ENCODE data around the gene KRTAP3-1. TPM values are rescaled to one million over a fixed set of nuclear protein-coding genes. Genes with fewer than 3 reads are reported as not detected.

Gene KRTAP3-1
- total and polyA plus RNA-seq, 10 of the 15 experiments (the other 5 are each of a cell fraction or from before 2014, with no cell fraction given) = not detected

- DNase-seq (ENCODE audit: low read depth, low spot score) (no peak), ATAC-seq (no peak), FAIRE-seq (no peak)
- RAD21 ChIA-PET (ENCODE audit: unreplicated experiment) = no interaction called here
- POLR2A ChIA-PET = no interaction called here
- SMC1A ChIA-PET (ENCODE audit: uncharacterized antibody, unreplicated experiment) = no interaction called here
- no peak overlapping the region for H2AFZ ChIP-seq (ENCODE audit: control insufficient read depth, low read depth, low read length)
- no peak overlapping the region for H3K4me2 ChIP-seq (ENCODE audit: control insufficient read depth, insufficient read depth)
- H3K27ac ChIP-seq (ENCODE audit: control insufficient read depth, insufficient read depth) = no peak overlapping the region
- CTCF ChIA-PET = no interaction called here
- in situ Hi-C loops (cut with MboI) = no loop called here
- no peaks in the 10 kb centered on the region for H3K9me3 ChIP-seq (replicated peaks; ENCODE audit: control insufficient read depth, insufficient read depth, low read length)
- TF ChIP-seq ATF7 (IDR thresholded peaks at IDR 0.05; ENCODE audit: low read depth) (no peak), EED (IDR thresholded peaks at IDR 0.05; ENCODE audit: low read depth) (no peak), JUND (IDR thresholded peaks at IDR 0.05; ENCODE audit: low read depth, low read length) (no peak)
- intact Hi-C loops (cut with micrococcal nuclease; ENCODE audit: unreplicated experiment) = no loop called here
- BruUV-seq (replicated peaks) = no TSS peak
- no peaks in the 10 kb centered on the region for H4K20me1 ChIP-seq (ENCODE audit: control insufficient read depth, insufficient read depth)
- H3K4me3 ChIP-seq = no peak overlapping the region
- no peaks in the 10 kb centered on the region for H3K4me1 ChIP-seq (ENCODE audit: control insufficient read depth, insufficient read depth, low read length)
- H3K27me3 ChIP-seq (replicated peaks in 1 of 2; ENCODE audit: control insufficient read depth in 2 of 2, insufficient read depth in 2 of 2, low read length in 1 of 2) = peaks cover 0 to 3% of the 10 kb centered on the region in 2 experiments; a peak in 2 of 4 replicates
- H3K9ac ChIP-seq (ENCODE audit: control insufficient read depth, insufficient read depth, low read length) = no peak overlapping the region
- no peaks in the 10 kb centered on the region for H3K79me2 ChIP-seq (ENCODE audit: control insufficient read depth, insufficient read depth, low read length)
- no peaks in the 10 kb centered on the region for H3K36me3 ChIP-seq (ENCODE audit: control insufficient read depth in 2 of 2, insufficient read depth in 2 of 2, low read length in 1 of 2)
Observed at GRCh38 chr17:41010441-41010840, 1.5 kb upstream of the KRTAP3-1 start.

DNA sequence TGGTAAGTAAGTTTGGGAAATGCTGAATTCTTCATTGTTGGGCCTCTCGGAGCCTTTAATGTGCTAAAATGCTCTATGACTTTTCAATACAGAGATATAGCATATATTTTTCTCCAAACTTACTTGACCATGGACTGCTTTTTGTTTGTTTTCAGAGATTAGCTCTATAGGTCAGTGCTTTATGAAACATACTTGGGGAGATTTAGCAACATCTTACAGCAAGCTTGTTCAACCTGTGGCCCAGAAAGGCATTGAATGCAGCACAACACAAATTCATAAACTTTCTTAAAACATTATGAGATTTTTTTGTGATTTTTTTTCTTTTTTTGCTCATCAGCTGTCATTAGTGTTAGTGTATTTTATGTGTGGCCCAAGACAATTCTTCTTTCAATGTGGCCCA lies 1.0 kb upstream of the KRTAP3-1 start:
- Histone ChIP-seq H3K36me3 (ENCODE audit: control insufficient read depth in 2 of 2, insufficient read depth in 2 of 2, low read length in 1 of 2) (no peaks in the 10 kb centered on the region), H3K4me2 (ENCODE audit: control insufficient read depth, insufficient read depth) (no peak overlapping the region), H3K4me1 (ENCODE audit: control insufficient read depth, insufficient read depth, low read length) (no peaks in the 10 kb centered on the region), H2AFZ (ENCODE audit: control insufficient read depth, low read depth, low read length) (no peak overlapping the region), H3K9me3 (replicated peaks; ENCODE audit: control insufficient read depth, insufficient read depth, low read length) (no peaks in the 10 kb centered on the region), H3K4me3 (no peak overlapping the region), H3K27ac (ENCODE audit: control insufficient read depth, insufficient read depth) (no peak overlapping the region), H3K79me2 (ENCODE audit: control insufficient read depth, insufficient read depth, low read length) (no peaks in the 10 kb centered on the region), H4K20me1 (ENCODE audit: control insufficient read depth, insufficient read depth) (no peaks in the 10 kb centered on the region), H3K9ac (ENCODE audit: control insufficient read depth, insufficient read depth, low read length) (no peak overlapping the region), H3K27me3 (replicated peaks in 1 of 2; ENCODE audit: control insufficient read depth in 2 of 2, insufficient read depth in 2 of 2, low read length in 1 of 2) (peaks cover 0 to 3% of the 10 kb centered on the region in 2 experiments; a peak in 2 of 4 replicates)
- WGBS (ENCODE audit: insufficient coverage, insufficient replicate concordance, low lambda C conversion rate, missing lambda C conversion rate) = 0% methylated on average over 1 of the region's 1 CpG
- DNase-seq (ENCODE audit: low read depth, low spot score) = no peak
- ChIA-PET CTCF (interaction anchor here (0.8 kb wide), 1 partner anchor 45 kb away, joined by 3 read pairs; no protein-coding TSS in a partner anchor), POLR2A (no interaction called here), RAD21 (ENCODE audit: unreplicated experiment) (no interaction called here), SMC1A (ENCODE audit: uncharacterized antibody, unreplicated experiment) (no interaction called here)
- in situ Hi-C loops (cut with MboI) = no loop called here
- TF ChIP-seq RUNX3 (IDR thresholded peaks at IDR 0.05; ENCODE audit: low read length) = no peak
- no peak for TF ChIP-seq CBX3 (IDR thresholded peaks at IDR 0.05; ENCODE audit: borderline replicate concordance, low read depth)
- no peak for TF ChIP-seq GABPA (IDR thresholded peaks at IDR 0.05; ENCODE audit: low read depth)
- intact Hi-C loops (cut with micrococcal nuclease; ENCODE audit: unreplicated experiment) = no loop called here
- no TSS peak for BruUV-seq (replicated peaks)
- no peak for ATAC-seq
- no peak for FAIRE-seq

Data from GM12878 (cell line).